GM18907 (cell line): ENCODE data around the gene LYRM7.

ENCODE experiments used
- ATAC-seq: cut with Tn5 transposase; IDR thresholded peaks from one replicate; pipeline ENCODE4 v1.9.1; 2021; ENCODE audit warnings: mild to moderate bottlenecking, moderate library complexity; ENCODE audit not compliant: unreplicated experiment

Gene LYRM7

DNA sequence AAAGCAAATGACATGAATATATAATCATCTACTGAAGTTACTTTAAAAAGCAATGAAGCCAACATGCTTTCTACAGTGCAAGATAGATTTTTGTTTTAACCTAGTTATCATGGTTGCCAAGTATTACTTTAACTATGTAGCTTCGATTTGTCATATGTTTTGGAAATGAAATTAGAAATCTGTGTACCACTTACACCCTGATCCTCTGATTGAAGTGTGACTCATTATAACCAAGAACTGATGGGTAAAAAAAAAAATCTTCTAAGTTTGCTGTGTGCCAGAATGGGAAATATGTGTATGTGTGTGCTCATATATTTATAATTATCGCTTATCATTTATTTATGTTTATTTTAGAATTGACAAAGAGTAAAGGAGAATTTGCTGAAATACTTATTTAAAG lies 84.0 kb downstream of the LYRM7 start:
- ATAC-seq = no peak
